ENCODE measurements around the gene CDC16. TPM values are rescaled to one million over a fixed set of nuclear protein-coding genes. Genes with fewer than 3 reads are reported as not detected.

Gene CDC16
- total and polyA plus RNA-seq, 2 of the 13 experiments (the other 11 are each of a cell fraction or from before 2014, with no cell fraction given): 24.2 to 60.9 TPM

DNA sequence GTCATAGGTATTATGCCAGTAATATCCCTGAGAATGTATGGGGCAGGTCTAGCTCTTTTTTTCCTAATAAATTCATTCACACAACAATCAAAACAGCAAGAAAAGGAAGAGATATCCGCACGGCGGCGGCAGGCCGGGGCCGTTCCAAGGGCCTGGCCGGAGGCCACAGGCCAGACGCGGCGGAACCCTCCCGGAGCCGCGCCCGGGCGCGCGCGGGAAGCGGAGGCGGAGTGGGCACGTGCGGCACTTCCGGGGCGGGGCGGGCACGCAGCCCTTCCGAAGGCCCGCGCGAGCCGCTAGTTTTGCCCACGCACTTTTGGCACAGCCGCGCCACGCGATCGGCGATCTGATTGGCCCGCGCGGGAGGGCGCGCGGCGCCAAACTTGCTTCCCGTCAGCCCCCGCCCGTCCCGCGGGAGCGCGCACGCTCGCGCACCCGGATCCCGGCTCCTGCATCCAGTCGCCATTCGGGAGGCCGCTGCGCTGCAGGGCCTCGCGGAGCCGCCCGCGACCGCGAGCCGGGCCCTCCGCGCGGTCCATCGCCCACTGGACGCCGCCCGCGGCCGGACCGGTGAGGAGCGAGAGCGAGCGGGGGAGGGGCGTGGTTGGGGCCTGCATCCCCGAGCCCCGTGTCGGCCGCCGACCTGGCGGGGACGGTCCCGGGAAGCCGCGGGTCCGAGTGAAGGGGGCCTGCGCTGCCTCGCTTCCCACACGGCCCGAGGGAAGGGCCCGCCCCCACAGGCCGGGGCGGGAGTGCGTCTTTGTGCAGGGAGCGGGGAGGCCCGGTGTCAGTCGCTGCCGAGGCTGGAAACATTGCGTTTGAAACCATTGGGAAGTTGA, 79.6 kb downstream of the CDC16 start, which contains the start of gene CHAMP1 (continued):
- TF ChIP-seq, protein P1, sequence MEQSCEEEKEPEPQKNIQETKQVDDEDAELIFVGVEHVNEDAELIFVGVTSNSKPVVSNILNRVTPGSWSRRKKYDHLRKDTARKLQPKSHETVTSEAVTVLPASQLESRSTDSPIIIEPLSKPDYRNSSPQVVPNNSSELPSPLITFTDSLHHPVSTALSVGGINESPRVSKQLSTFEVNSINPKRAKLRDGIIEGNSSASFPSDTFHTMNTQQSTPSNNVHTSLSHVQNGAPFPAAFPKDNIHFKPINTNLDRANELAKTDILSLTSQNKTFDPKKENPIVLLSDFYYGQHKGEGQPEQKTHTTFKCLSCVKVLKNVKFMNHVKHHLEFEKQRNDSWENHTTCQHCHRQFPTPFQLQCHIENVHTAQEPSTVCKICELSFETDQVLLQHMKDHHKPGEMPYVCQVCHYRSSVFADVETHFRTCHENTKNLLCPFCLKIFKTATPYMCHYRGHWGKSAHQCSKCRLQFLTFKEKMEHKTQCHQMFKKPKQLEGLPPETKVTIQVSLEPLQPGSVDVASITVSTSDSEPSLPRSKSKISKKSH (CRISPR knock-in tag; IDR thresholded peaks at IDR 0.05; ENCODE audit: borderline replicate concordance): peak; percentile 63; the same call in 1 of the 2 replicates
- TF ChIP-seq ZNF577 (CRISPR knock-in tag; IDR thresholded peaks at IDR 0.05; ENCODE audit: borderline replicate concordance, low read depth) (no peak), NKX3-1 (CRISPR knock-in tag; IDR thresholded peaks at IDR 0.05) (peak; percentile 84; the same call in 1 of the 2 replicates), ZNF468 (CRISPR knock-in tag; IDR thresholded peaks at IDR 0.05) (peak; percentile 97), MATR3 (CRISPR knock-in tag; IDR thresholded peaks at IDR 0.05) (no peak), ZNF263 (CRISPR knock-in tag; IDR thresholded peaks at IDR 0.05) (no peak), TRIM24 (CRISPR knock-in tag; IDR thresholded peaks at IDR 0.05) (no peak)
- TF ChIP-seq, protein P2, sequence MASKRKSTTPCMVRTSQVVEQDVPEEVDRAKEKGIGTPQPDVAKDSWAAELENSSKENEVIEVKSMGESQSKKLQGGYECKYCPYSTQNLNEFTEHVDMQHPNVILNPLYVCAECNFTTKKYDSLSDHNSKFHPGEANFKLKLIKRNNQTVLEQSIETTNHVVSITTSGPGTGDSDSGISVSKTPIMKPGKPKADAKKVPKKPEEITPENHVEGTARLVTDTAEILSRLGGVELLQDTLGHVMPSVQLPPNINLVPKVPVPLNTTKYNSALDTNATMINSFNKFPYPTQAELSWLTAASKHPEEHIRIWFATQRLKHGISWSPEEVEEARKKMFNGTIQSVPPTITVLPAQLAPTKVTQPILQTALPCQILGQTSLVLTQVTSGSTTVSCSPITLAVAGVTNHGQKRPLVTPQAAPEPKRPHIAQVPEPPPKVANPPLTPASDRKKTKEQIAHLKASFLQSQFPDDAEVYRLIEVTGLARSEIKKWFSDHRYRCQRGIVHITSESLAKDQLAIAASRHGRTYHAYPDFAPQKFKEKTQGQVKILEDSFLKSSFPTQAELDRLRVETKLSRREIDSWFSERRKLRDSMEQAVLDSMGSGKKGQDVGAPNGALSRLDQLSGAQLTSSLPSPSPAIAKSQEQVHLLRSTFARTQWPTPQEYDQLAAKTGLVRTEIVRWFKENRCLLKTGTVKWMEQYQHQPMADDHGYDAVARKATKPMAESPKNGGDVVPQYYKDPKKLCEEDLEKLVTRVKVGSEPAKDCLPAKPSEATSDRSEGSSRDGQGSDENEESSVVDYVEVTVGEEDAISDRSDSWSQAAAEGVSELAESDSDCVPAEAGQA (IDR thresholded peaks at IDR 0.05; ENCODE audit: low read depth): peak; percentile 54; the same call in 1 of the 2 replicates
- TF ChIP-seq, protein P2 (CRISPR knock-in tag; IDR thresholded peaks at IDR 0.05; ENCODE audit: borderline replicate concordance): no peak
- TF ChIP-seq, protein P3, sequence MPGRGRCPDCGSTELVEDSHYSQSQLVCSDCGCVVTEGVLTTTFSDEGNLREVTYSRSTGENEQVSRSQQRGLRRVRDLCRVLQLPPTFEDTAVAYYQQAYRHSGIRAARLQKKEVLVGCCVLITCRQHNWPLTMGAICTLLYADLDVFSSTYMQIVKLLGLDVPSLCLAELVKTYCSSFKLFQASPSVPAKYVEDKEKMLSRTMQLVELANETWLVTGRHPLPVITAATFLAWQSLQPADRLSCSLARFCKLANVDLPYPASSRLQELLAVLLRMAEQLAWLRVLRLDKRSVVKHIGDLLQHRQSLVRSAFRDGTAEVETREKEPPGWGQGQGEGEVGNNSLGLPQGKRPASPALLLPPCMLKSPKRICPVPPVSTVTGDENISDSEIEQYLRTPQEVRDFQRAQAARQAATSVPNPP (CRISPR knock-in tag; IDR thresholded peaks at IDR 0.05): peak; percentile 79
- TF ChIP-seq, protein P4, sequence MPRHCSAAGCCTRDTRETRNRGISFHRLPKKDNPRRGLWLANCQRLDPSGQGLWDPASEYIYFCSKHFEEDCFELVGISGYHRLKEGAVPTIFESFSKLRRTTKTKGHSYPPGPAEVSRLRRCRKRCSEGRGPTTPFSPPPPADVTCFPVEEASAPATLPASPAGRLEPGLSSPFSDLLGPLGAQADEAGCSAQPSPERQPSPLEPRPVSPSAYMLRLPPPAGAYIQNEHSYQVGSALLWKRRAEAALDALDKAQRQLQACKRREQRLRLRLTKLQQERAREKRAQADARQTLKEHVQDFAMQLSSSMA (CRISPR knock-in tag; IDR thresholded peaks at IDR 0.05): no peak
- TF ChIP-seq, protein P5, sequence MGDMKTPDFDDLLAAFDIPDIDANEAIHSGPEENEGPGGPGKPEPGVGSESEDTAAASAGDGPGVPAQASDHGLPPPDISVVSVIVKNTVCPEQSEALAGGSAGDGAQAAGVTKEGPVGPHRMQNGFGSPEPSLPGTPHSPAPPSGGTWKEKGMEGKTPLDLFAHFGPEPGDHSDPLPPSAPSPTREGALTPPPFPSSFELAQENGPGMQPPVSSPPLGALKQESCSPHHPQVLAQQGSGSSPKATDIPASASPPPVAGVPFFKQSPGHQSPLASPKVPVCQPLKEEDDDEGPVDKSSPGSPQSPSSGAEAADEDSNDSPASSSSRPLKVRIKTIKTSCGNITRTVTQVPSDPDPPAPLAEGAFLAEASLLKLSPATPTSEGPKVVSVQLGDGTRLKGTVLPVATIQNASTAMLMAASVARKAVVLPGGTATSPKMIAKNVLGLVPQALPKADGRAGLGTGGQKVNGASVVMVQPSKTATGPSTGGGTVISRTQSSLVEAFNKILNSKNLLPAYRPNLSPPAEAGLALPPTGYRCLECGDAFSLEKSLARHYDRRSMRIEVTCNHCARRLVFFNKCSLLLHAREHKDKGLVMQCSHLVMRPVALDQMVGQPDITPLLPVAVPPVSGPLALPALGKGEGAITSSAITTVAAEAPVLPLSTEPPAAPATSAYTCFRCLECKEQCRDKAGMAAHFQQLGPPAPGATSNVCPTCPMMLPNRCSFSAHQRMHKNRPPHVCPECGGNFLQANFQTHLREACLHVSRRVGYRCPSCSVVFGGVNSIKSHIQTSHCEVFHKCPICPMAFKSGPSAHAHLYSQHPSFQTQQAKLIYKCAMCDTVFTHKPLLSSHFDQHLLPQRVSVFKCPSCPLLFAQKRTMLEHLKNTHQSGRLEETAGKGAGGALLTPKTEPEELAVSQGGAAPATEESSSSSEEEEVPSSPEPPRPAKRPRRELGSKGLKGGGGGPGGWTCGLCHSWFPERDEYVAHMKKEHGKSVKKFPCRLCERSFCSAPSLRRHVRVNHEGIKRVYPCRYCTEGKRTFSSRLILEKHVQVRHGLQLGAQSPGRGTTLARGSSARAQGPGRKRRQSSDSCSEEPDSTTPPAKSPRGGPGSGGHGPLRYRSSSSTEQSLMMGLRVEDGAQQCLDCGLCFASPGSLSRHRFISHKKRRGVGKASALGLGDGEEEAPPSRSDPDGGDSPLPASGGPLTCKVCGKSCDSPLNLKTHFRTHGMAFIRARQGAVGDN (CRISPR knock-in tag; IDR thresholded peaks at IDR 0.05): peak; percentile 91
